SU-DHL-6 (cell line): ENCODE measurements around the gene ARSB.

Source experiments
- H2AFZ ChIP-seq: fragments of 200-600 bp; sonication (generic); 2 replicates; pipeline ENCODE4 v1.6.1; 2014; ENCODE audit warnings: low read depth, mild to moderate bottlenecking, moderate library complexity, mixed read lengths, antibody characterized with exemption, low read length; ENCODE audit not compliant: severe bottlenecking
- H3F3A ChIP-seq: fragments of 200-600 bp; shearing (Covaris generic); 2 replicates; pipeline ENCODE4 v1.6.0; 2016; ENCODE audit warnings: antibody characterized with exemption, mild to moderate bottlenecking; ENCODE audit not compliant: insufficient read depth
- H3K27ac ChIP-seq: fragments of 200-600 bp; sonication (generic); 2 replicates; pipeline ENCODE4 v1.5.1; 2016; ENCODE audit warnings: low read depth, mild to moderate bottlenecking, low read length, moderate library complexity, mixed read lengths
- H3K27me3 ChIP-seq: fragments of 200-600 bp; sonication (generic), shearing (Covaris generic); 2 replicates; pipeline ENCODE4 v1.6.0; 2014; ENCODE audit warnings: mild to moderate bottlenecking, low read length
- H3K36me3 ChIP-seq: fragments of 200-600 bp; sonication (generic); 2 replicates; pipeline ENCODE4 v1.6.1; 2014; ENCODE audit warnings: mild to moderate bottlenecking, low read length, mixed read lengths
- H3K4me2 ChIP-seq: fragments of 300-600, 200-600 bp; shearing (Covaris generic), sonication (generic); 2 replicates; pipeline ENCODE4 v1.6.0; 2014; ENCODE audit warnings: low read length, low read depth, mild to moderate bottlenecking; ENCODE audit not compliant: poor library complexity, severe bottlenecking
- H3K4me3 ChIP-seq: fragments of 200-600 bp; sonication (generic); 2 replicates; pipeline ENCODE4 v1.5.1; 2014; ENCODE audit warnings: antibody characterized with exemption, low read length, mild to moderate bottlenecking, mixed read lengths; ENCODE audit not compliant: insufficient read depth, poor library complexity, severe bottlenecking
- H3K79me2 ChIP-seq: fragments of 200-600 bp; sonication (generic); 2 replicates; pipeline ENCODE4 v1.6.1; 2014; ENCODE audit warnings: mild to moderate bottlenecking, low read length, moderate library complexity; ENCODE audit not compliant: insufficient read depth
- H3K9ac ChIP-seq: fragments of 200-600 bp; sonication (generic); 2 replicates; pipeline ENCODE4 v1.7.0; 2014; ENCODE audit warnings: mild to moderate bottlenecking, low read length
- H3K9me2 ChIP-seq: fragments of 200-600 bp; sonication (generic); replicated peaks from 2 replicates; pipeline ENCODE4 v1.6.1; 2014; ENCODE audit warnings: low read length; ENCODE audit not compliant: insufficient read depth
- H3K9me3 ChIP-seq: fragments of 200-600 bp; sonication (generic); 2 replicates; pipeline ENCODE4 v1.6.1; 2014; ENCODE audit warnings: low read length, mixed read lengths; ENCODE audit not compliant: insufficient read depth
- H4K20me1 ChIP-seq: fragments of 200-600 bp; sonication (generic); 2 replicates; pipeline ENCODE4 v1.6.1; 2014; ENCODE audit warnings: low read depth, mild to moderate bottlenecking, antibody characterized with exemption, low read length, moderate library complexity, mixed read lengths
- CTCF ChIP-seq: fragments of 200-600 bp; sonication (generic); IDR thresholded peaks from one replicate; pipeline ENCODE4 v1.5.1; 2017; ENCODE audit warnings: antibody characterized with exemption, mild to moderate bottlenecking, low read length, moderate library complexity; ENCODE audit not compliant: insufficient read depth, poor library complexity, severe bottlenecking
- EZH2phosphoT487 ChIP-seq: fragments of 200-600 bp; sonication (generic), shearing (Covaris generic); conservative IDR thresholded peaks from 2 replicates; pipeline ENCODE4 v1.6.1; 2018; ENCODE audit warnings: mild to moderate bottlenecking, antibody characterized with exemption, low read length, moderate library complexity, mixed read lengths

The ARSB gene

GRCh38 chr5:79023947-79024346 is 38.8 kb upstream of the ARSB start:
- Histone ChIP-seq H2AFZ (no peak overlapping the region), H4K20me1 (no peaks in the 10 kb centered on the region), H3K27me3 (no peaks in the 10 kb centered on the region), H3F3A (no peaks in the 10 kb centered on the region), H3K9me2 (no peaks in the 10 kb centered on the region), H3K9ac (no peak overlapping the region), H3K4me3 (no peak overlapping the region), H3K4me2 (no peak overlapping the region), H3K79me2 (no peaks in the 10 kb centered on the region), H3K27ac (no peak overlapping the region), H3K9me3 (no peaks in the 10 kb centered on the region), H3K36me3 (no peaks in the 10 kb centered on the region)
- TF ChIP-seq CTCF (no peak), EZH2phosphoT487 (no peak)

- Histone ChIP-seq H3K36me3 (no peaks in the 10 kb centered on the region), H3K4me2 (no peak overlapping the region), H3K27me3 (no peaks in the 10 kb centered on the region), H3F3A (no peaks in the 10 kb centered on the region), H3K9me3 (no peaks in the 10 kb centered on the region), H3K27ac (no peak overlapping the region), H3K4me3 (no peak overlapping the region), H3K9ac (no peak overlapping the region), H3K79me2 (no peaks in the 10 kb centered on the region), H2AFZ (no peak overlapping the region), H4K20me1 (no peaks in the 10 kb centered on the region), H3K9me2 (no peaks in the 10 kb centered on the region)
- TF ChIP-seq EZH2phosphoT487 (no peak), CTCF (no peak)
Observed at GRCh38 chr5:79023348-79023747, 38.2 kb upstream of the ARSB start.

GRCh38 chr5:79022771-79023170 is 37.7 kb upstream of the ARSB start:
- Histone ChIP-seq H3K36me3 (no peaks in the 10 kb centered on the region), H3K4me2 (no peak overlapping the region), H3K9ac (no peak overlapping the region), H3K9me3 (no peaks in the 10 kb centered on the region), H3K79me2 (no peaks in the 10 kb centered on the region), H3K4me3 (no peak overlapping the region), H3K27ac (no peak overlapping the region), H3K9me2 (no peaks in the 10 kb centered on the region), H2AFZ (no peak overlapping the region), H3K27me3 (no peaks in the 10 kb centered on the region), H4K20me1 (no peaks in the 10 kb centered on the region), H3F3A (no peaks in the 10 kb centered on the region)
- TF ChIP-seq CTCF (no peak), EZH2phosphoT487 (no peak)

- Histone ChIP-seq H3K4me2 (no peak overlapping the region), H3K79me2 (no peaks in the 10 kb centered on the region), H2AFZ (no peak overlapping the region), H3K9me2 (no peaks in the 10 kb centered on the region), H3K36me3 (no peaks in the 10 kb centered on the region), H4K20me1 (no peaks in the 10 kb centered on the region), H3K27ac (no peak overlapping the region), H3K4me3 (no peak overlapping the region), H3K27me3 (no peaks in the 10 kb centered on the region), H3F3A (no peaks in the 10 kb centered on the region), H3K9ac (no peak overlapping the region), H3K9me3 (no peaks in the 10 kb centered on the region)
- TF ChIP-seq CTCF (no peak), EZH2phosphoT487 (no peak)
Observed at GRCh38 chr5:79021753-79022152, 36.6 kb upstream of the ARSB start.
